CD14-positive monocyte (primary cell): Measurements from ENCODE around the gene KHDRBS1. TPM values are rescaled to one million over a fixed set of nuclear protein-coding genes. Genes with fewer than 3 reads are reported as not detected.

Experiments
- DNase-seq, 3 donors: peaks; one replicate each; pipeline ENCODE4 v3.0.0-alpha.2; 2011 to 2022
- H2AFZ ChIP-seq: 2 replicates; pipeline ENCODE4 v1.6.0; 2012; ENCODE audit warnings: mild to moderate bottlenecking, low read depth, low read length, inconsistent platforms; ENCODE audit not compliant: insufficient read depth, poor library complexity, severe bottlenecking
- H3K27ac ChIP-seq, 2 donors: 1 replicate in 1 of 2; 2 replicates in 1 of 2; pipeline ENCODE4 v1.5.1; 2012 to 2013; ENCODE audit warnings: low read length in 2 of 2, control low read depth in 1 of 2, inconsistent platforms in 1 of 2, low read depth in 1 of 2, mild to moderate bottlenecking in 1 of 2
- H3K27me3 ChIP-seq, 2 donors: one replicate each; pipeline versions ENCODE4 v1.6.0 to v1.6.1; 2011 to 2013; ENCODE audit warnings: low read length in 2 of 2; ENCODE audit not compliant: control insufficient read depth in 2 of 2, insufficient read depth in 2 of 2
- H3K36me3 ChIP-seq, 2 donors: replicated peaks in 1 of 2; 1 replicate in 1 of 2; 2 replicates in 1 of 2; pipeline versions ENCODE4 v1.5.1 to v1.6.1; 2012 to 2013; ENCODE audit warnings: low read length in 2 of 2, control low read depth in 1 of 2, inconsistent platforms in 1 of 2, mild to moderate bottlenecking in 1 of 2; ENCODE audit not compliant: insufficient read depth in 2 of 2, control insufficient read depth in 1 of 2
- H3K4me1 ChIP-seq, 2 donors: 1 replicate in 1 of 2; 2 replicates in 1 of 2; pipeline versions ENCODE4 v1.5.1 to v1.6.1; 2012 to 2013; ENCODE audit warnings: low read length in 2 of 2, control low read depth in 1 of 2, inconsistent platforms in 1 of 2, mild to moderate bottlenecking in 1 of 2, moderate library complexity in 1 of 2; ENCODE audit not compliant: insufficient read depth in 2 of 2, control insufficient read depth in 1 of 2
- H3K4me2 ChIP-seq: replicated peaks from 2 replicates; pipeline ENCODE3; 2012; ENCODE audit warnings: low read length, moderate library complexity, mild to moderate bottlenecking; ENCODE audit not compliant: poor library complexity, severe bottlenecking; ENCODE audit errors: extremely low read depth
- H3K4me3 ChIP-seq, 3 experiments: fragments of 200-600 bp in 1 of 3; sonication (generic) in 1 of 3; replicated peaks in 1 of 3; 1 replicate in 2 of 3; 2 replicates in 1 of 3; pipeline ENCODE4 v1.5.1; 2011 to 2013; ENCODE audit warnings: low read length in 3 of 3, mild to moderate bottlenecking in 3 of 3, control low read depth in 2 of 3, low read depth in 2 of 3, inconsistent platforms in 1 of 3, moderate library complexity in 1 of 3
- H3K79me2 ChIP-seq: 2 replicates; pipeline ENCODE4 v1.6.0; 2012; ENCODE audit warnings: mild to moderate bottlenecking, control low read depth, inconsistent platforms, low read length, moderate library complexity; ENCODE audit not compliant: insufficient read depth
- H3K9ac ChIP-seq: 2 replicates; pipeline ENCODE4 v1.6.0; 2017; ENCODE audit warnings: low read length, mild to moderate bottlenecking; ENCODE audit not compliant: insufficient read depth, poor library complexity, severe bottlenecking
- H3K9me3 ChIP-seq, 2 donors: replicated peaks in 1 of 2; 1 replicate in 1 of 2; 2 replicates in 1 of 2; pipeline versions ENCODE4 v1.5.1 to v1.6.1; 2012 to 2013; ENCODE audit warnings: low read length in 2 of 2, control low read depth in 1 of 2; ENCODE audit not compliant: control insufficient read depth in 1 of 2, insufficient read depth in 1 of 2
- H4K20me1 ChIP-seq: 2 replicates; pipeline ENCODE4 v1.6.0; 2012; ENCODE audit warnings: mild to moderate bottlenecking, low read length, control low read depth, moderate library complexity; ENCODE audit not compliant: insufficient read depth
- H3K27ac Mint-ChIP-seq, 7 donors: one replicate each; pipeline ENCODE4 v1.8.0; 2020; ENCODE audit warnings: mild to moderate bottlenecking in 7 of 7, mixed read lengths in 7 of 7, moderate library complexity in 6 of 7, inconsistent platforms in 2 of 7
- H3K27me3 Mint-ChIP-seq, 3 donors: one replicate each; pipeline ENCODE4 v1.8.0; 2021 to 2022; ENCODE audit warnings: low read depth in 3 of 3, mild to moderate bottlenecking in 3 of 3, mixed read lengths in 3 of 3, moderate library complexity in 3 of 3, inconsistent platforms in 1 of 3
- H3K36me3 Mint-ChIP-seq, 2 donors: one replicate each; pipeline ENCODE4 v1.8.0; 2020; ENCODE audit warnings: mixed read lengths in 2 of 2, inconsistent platforms in 1 of 2, mild to moderate bottlenecking in 1 of 2
- H3K4me1 Mint-ChIP-seq: one replicate; pipeline ENCODE4 v1.8.0; 2020; ENCODE audit warnings: mild to moderate bottlenecking, mixed read lengths
- H3K4me3 Mint-ChIP-seq, 2 donors: one replicate each; pipeline ENCODE4 v1.8.0; 2020; ENCODE audit warnings: mild to moderate bottlenecking in 2 of 2, mixed read lengths in 2 of 2, moderate library complexity in 1 of 2
- H3K9me3 Mint-ChIP-seq, 7 donors: one replicate each; pipeline ENCODE4 v1.8.0; 2020 to 2022; ENCODE audit warnings: mixed read lengths in 7 of 7, mild to moderate bottlenecking in 6 of 7, moderate library complexity in 6 of 7, inconsistent platforms in 2 of 7
- WGBS: methylation state at CpG from one replicate; pipeline ENCODE4 v1.1.5; 2013; ENCODE audit warnings: missing lambda C conversion rate; ENCODE audit not compliant: insufficient coverage; 5-methylcytosine and 5-hydroxymethylcytosine counted together
- intact Hi-C, 2 donors: fragments of 100-400 bp; cut with micrococcal nuclease; formaldehyde crosslinking; loops; one replicate each; pipeline versions ENCODE4 v1.15.0 to v1.15.1; 2023
- polyA plus RNA-seq, 3 donors: library from polyadenylated mRNA; depleted of rRNA in 1 of 3; unstranded in 2 of 3; stranded (reverse) in 1 of 3; fragments of 300-500 nt in 2 of 3; fragments of >200 nt in 1 of 3; fragmentation: Illumina TruSeq in 2 of 3; gene quantifications; 1 replicate in 2 of 3; 2 replicates in 1 of 3; pipeline ENCODE4 v1.2.3, GENCODE V29; 2012 to 2021
- TF ChIP-seq, protein P1 (sequence below): fragments of 200-600 bp; IDR thresholded peaks from one replicate; pipeline ENCODE4 v1.8.0; 2022; ENCODE audit warnings: antibody characterized with exemption, mild to moderate bottlenecking

Gene KHDRBS1
- polyA plus RNA-seq, 3 donors: 40.7 to 65.6 (median 51.6) TPM

DNA sequence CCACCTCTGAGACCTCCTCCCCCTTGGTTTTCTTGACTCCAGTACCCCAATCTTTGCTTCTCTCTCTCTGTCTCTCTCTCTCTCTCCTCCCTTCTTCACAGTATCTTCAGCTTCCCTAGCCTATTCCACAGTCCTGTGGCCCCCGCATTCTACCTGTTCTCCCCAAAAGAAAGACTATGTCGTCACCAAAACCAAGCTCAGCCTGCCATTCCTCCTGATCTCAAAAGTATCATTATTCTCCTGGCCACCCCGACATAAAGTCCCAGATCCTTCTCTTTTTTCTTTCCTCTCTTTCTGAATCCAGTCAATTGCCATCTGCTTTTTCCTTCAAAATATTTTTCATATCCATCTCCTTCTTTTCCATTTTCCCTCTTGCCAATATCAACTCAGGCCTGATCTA, 23.7 kb upstream of the KHDRBS1 start:
- Histone ChIP-seq H3K36me3 (no peaks in the 10 kb centered on the region), H3K27me3 (no peaks in the 10 kb centered on the region), H4K20me1 (no peaks in the 10 kb centered on the region), H3K4me3 (no peak overlapping the region), H3K4me2 (no peak overlapping the region), H3K27ac (no peak overlapping the region), H3K9ac (no peak overlapping the region), H2AFZ (no peak overlapping the region), H3K79me2 (no peaks in the 10 kb centered on the region), H3K4me1 (no peaks in the 10 kb centered on the region), H3K9me3 (no peaks in the 10 kb centered on the region)
- no peak overlapping the region for H3K4me3 Mint-ChIP-seq
- peaks cover 2 to 3% (median 2%) of the 10 kb centered on the region in 3 donors for H3K27me3 Mint-ChIP-seq
- H3K4me1 Mint-ChIP-seq: peaks cover 8% of the 10 kb centered on the region
- intact Hi-C loops: no loop called here
- H3K9me3 Mint-ChIP-seq: peaks cover 0 to 1% (median 0%) of the 10 kb centered on the region in 7 donors
- no peaks in the 10 kb centered on the region for H3K36me3 Mint-ChIP-seq
- 100% methylated on average over 3 of the region's 3 CpGs for WGBS
- H3K27ac Mint-ChIP-seq: no peak overlapping the region
- TF ChIP-seq, protein P1, sequence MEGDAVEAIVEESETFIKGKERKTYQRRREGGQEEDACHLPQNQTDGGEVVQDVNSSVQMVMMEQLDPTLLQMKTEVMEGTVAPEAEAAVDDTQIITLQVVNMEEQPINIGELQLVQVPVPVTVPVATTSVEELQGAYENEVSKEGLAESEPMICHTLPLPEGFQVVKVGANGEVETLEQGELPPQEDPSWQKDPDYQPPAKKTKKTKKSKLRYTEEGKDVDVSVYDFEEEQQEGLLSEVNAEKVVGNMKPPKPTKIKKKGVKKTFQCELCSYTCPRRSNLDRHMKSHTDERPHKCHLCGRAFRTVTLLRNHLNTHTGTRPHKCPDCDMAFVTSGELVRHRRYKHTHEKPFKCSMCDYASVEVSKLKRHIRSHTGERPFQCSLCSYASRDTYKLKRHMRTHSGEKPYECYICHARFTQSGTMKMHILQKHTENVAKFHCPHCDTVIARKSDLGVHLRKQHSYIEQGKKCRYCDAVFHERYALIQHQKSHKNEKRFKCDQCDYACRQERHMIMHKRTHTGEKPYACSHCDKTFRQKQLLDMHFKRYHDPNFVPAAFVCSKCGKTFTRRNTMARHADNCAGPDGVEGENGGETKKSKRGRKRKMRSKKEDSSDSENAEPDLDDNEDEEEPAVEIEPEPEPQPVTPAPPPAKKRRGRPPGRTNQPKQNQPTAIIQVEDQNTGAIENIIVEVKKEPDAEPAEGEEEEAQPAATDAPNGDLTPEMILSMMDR: no peak
- DNase-seq: no peak

DNA sequence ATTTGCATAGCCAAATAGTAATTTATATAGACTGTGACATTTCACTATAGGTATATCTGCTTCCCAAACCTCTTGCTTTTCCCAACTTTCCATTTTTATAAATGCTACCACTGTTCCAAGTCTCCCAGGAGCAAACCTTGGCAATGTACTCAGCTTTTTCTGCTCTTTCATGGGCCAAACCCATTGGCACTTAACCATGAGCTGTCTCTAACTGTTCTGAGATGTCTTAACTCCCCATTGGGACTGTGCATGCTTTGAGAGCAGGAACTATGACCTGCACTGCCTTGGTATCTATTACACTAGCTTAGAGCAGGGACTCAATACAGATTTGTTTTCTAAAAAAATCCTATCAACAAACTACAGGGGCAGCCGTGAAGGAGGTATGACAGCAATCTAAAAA, 22.5 kb upstream of the KHDRBS1 start:
- DNase-seq: no peak
- H3K4me1 Mint-ChIP-seq: peaks cover 2% of the 10 kb centered on the region
- Histone ChIP-seq H3K4me1 (no peaks in the 10 kb centered on the region), H2AFZ (no peak overlapping the region), H3K27me3 (no peaks in the 10 kb centered on the region), H3K4me3 (no peak overlapping the region), H4K20me1 (no peaks in the 10 kb centered on the region), H3K9ac (no peak overlapping the region), H3K4me2 (no peak overlapping the region), H3K36me3 (no peaks in the 10 kb centered on the region), H3K79me2 (no peaks in the 10 kb centered on the region), H3K27ac (no peak overlapping the region), H3K9me3 (no peaks in the 10 kb centered on the region)
- peaks cover 0 to 1% (median 0%) of the 10 kb centered on the region in 7 donors for H3K9me3 Mint-ChIP-seq
- WGBS: no CpG with 5 or more reads among the region's 1 CpG
- H3K4me3 Mint-ChIP-seq: no peak overlapping the region
- H3K27me3 Mint-ChIP-seq: peaks cover 2 to 5% (median 3%) of the 10 kb centered on the region in 3 donors
- intact Hi-C loops: no loop called here
- TF ChIP-seq, protein P1: no peak
- no peak overlapping the region for H3K27ac Mint-ChIP-seq
- H3K36me3 Mint-ChIP-seq: no peaks in the 10 kb centered on the region
